K562 (cell line): ENCODE results near the gene TMIGD2. TPM values are rescaled to one million over a fixed set of nuclear protein-coding genes. Genes with fewer than 3 reads are reported as not detected.

ENCODE experiments used
- ATF4 ChIP-seq: fragments of 450-650 bp; formaldehyde crosslinking; IDR thresholded peaks from 2 replicates; pipeline ENCODE4 v1.4.0; 2022; ENCODE audit warnings: mild to moderate bottlenecking, moderate library complexity
- ETV5 ChIP-seq: sonication (generic); formaldehyde crosslinking; IDR thresholded peaks from 2 replicates; pipeline ENCODE4 v1.4.0; 2020; ENCODE audit warnings: low read depth, mild to moderate bottlenecking, missing genetic modification reagents
- GTF2E2 ChIP-seq: fragments of 200-800 bp; sonication (Bioruptor generic); IDR thresholded peaks from 2 replicates; pipeline ENCODE4 v1.6.1; 2016; ENCODE audit warnings: missing genetic modification characterization, missing compliant biosample characterization
- KDM2B ChIP-seq: fragments of 250-450 bp; sonication (Bioruptor Pico); IDR thresholded peaks from 2 replicates; pipeline ENCODE4 v1.8.0; 2021; ENCODE audit warnings: mild to moderate bottlenecking, moderate library complexity
- NCOA4 ChIP-seq: fragments of 450-650 bp; IDR thresholded peaks from 2 replicates; pipeline ENCODE4 v1.6.1; 2018; ENCODE audit warnings: mild to moderate bottlenecking; ENCODE audit not compliant: partially characterized antibody
- PATZ1 ChIP-seq: fragments of 250-450 bp; sonication (Bioruptor Pico); IDR thresholded peaks from 2 replicates; pipeline ENCODE4 v1.5.0; 2020; ENCODE audit warnings: mild to moderate bottlenecking, borderline replicate concordance
- SIN3A ChIP-seq, 2 experiments: fragments of 150-350 bp in 1 of 2; IDR thresholded peaks; 2 replicates each; pipeline ENCODE4 v1.6.1; 2011 to 2016; ENCODE audit warnings: borderline replicate concordance in 2 of 2, low read depth in 2 of 2, low read length in 2 of 2, mild to moderate bottlenecking in 2 of 2, moderate library complexity in 2 of 2; ENCODE audit not compliant: control insufficient read depth in 1 of 2
- TEAD4 ChIP-seq, 2 experiments: sonication (generic) in 1 of 2; formaldehyde crosslinking in 1 of 2; IDR thresholded peaks; 2 replicates each; pipeline versions ENCODE4 v1.6.1 to v1.8.0; 2012 to 2022; ENCODE audit warnings: borderline replicate concordance in 1 of 2, inconsistent platforms in 1 of 2, low read length in 1 of 2, mild to moderate bottlenecking in 1 of 2, missing genetic modification reagents in 1 of 2
- ZBTB40 ChIP-seq, 2 experiments: fragments of 450-650 bp in 1 of 2; sonication (generic) in 1 of 2; formaldehyde crosslinking in 1 of 2; IDR thresholded peaks; 2 replicates each; pipeline versions ENCODE4 v1.7.1 to v1.9.0; 2016 to 2022; ENCODE audit warnings: inconsistent platforms in 1 of 2, mild to moderate bottlenecking in 1 of 2, missing genetic modification reagents in 1 of 2
- ZKSCAN1 ChIP-seq: fragments of 150-350 bp; IDR thresholded peaks from 2 replicates; pipeline ENCODE4 v1.6.1; 2016; ENCODE audit warnings: low read depth, low read length
- ZNF217 ChIP-seq: sonication (generic); formaldehyde crosslinking; IDR thresholded peaks from 2 replicates; pipeline ENCODE4 v1.8.0; 2022; ENCODE audit warnings: mild to moderate bottlenecking, missing genetic modification reagents
- ZNF277 ChIP-seq: fragments of 250-450 bp; sonication (Bioruptor Pico); IDR thresholded peaks from 2 replicates; pipeline ENCODE4 v1.8.0; 2022; ENCODE audit warnings: inconsistent platforms, mild to moderate bottlenecking, moderate library complexity, borderline replicate concordance
- ZNF431 ChIP-seq: sonication (generic); formaldehyde crosslinking; IDR thresholded peaks from 2 replicates; pipeline ENCODE4 v1.8.0; 2022; ENCODE audit warnings: mild to moderate bottlenecking, missing genetic modification reagents
- polyA plus RNA-seq, 8 experiments: library from polyadenylated mRNA; depleted of rRNA in 4 of 8; stranded (reverse) in 5 of 8; unstranded in 3 of 8; fragments of >200 nt; fragmentation: Nextera tagmentation in 2 of 8; fragmentation: Illumina TruSeq in 1 of 8; extraction: Ambion mirVana in 2 of 8; extraction: Trizol in 1 of 8; gene quantifications; 2 replicates each; pipeline versions ENCODE4 v1.2.1 to v1.2.3, GENCODE V29; 2011 to 2014; ENCODE audit warnings: inconsistent platforms in 1 of 8, missing spikeins in 1 of 8
- total RNA-seq, 7 experiments: library from RNA; depleted of rRNA in 6 of 7; stranded (reverse); fragments of >200 nt in 6 of 7; fragmentation: Illumina TruSeq in 2 of 7; extraction: Trizol in 2 of 7; gene quantifications; 2 replicates each; pipeline versions ENCODE4 v1.2.1 to v1.2.3, GENCODE V29; 2011 to 2021; ENCODE audit warnings: low replicate concordance in 1 of 7

Gene TMIGD2
- total and polyA plus RNA-seq, 9 of the 15 experiments (the other 6 are each of a cell fraction or from before 2014, with no cell fraction given): not detected

GRCh38 chr19:4326837-4327251, 24.7 kb upstream of the TMIGD2 start (continued):
- TF ChIP-seq ZBTB40 (IDR thresholded peaks at IDR 0.05) (no peak), ZBTB40 (CRISPR knock-in tag; IDR thresholded peaks at IDR 0.05) (no peak), SIN3A (IDR thresholded peaks at IDR 0.05; ENCODE audit: borderline replicate concordance in 2 of 2, control insufficient read depth in 1 of 2, low read depth in 2 of 2, low read length in 2 of 2) (0 out of 4 replicates have a peak, but pooled peaks of 1 of the 2 experiments have one; percentile 19), NCOA4 (no peak), KDM2B (CRISPR knock-in tag) (peak; percentile 90), ZNF431 (CRISPR knock-in tag) (0 out of 2 replicates have a peak, but pooled peaks have one; percentile 66), ZNF217 (CRISPR knock-in tag) (no peak), ZKSCAN1 (no peak), TEAD4 (IDR thresholded peaks at IDR 0.05; ENCODE audit: low read length) (peak; percentile 20; the same call in 1 of the 2 replicates), TEAD4 (CRISPR knock-in tag; IDR thresholded peaks at IDR 0.05; ENCODE audit: borderline replicate concordance) (no peak), ETV5 (no peak), ATF4 (CRISPR knock-in tag) (no peak), GTF2E2 (tag) (no peak), PATZ1 (CRISPR knock-in tag) (no peak), ZNF277 (no peak)
